Measurements from ENCODE around the gene SLC1A3. TPM values are rescaled to one million over a fixed set of nuclear protein-coding genes. Genes with fewer than 3 reads are reported as not detected.

Gene SLC1A3
- total and polyA plus RNA-seq, 2 donors (not counting 1 experiment from before 2014, with no cell fraction given): 0.37 TPM; not detected in 1

- H3K4me3 Mint-ChIP-seq: no peak overlapping the region
- Histone ChIP-seq H3K9me3 (ENCODE audit: control extremely low read depth in 1 of 3, control insufficient read depth in 2 of 3, insufficient read depth in 1 of 3, low read length in 2 of 3) (no peaks in the 10 kb centered on the region), H3K4me2 (replicated peaks; ENCODE audit: low read depth, low read length, poor library complexity, severe bottlenecking) (no peak overlapping the region), H3K27ac (ENCODE audit: low read length in 2 of 2) (no peak overlapping the region), H3K79me2 (ENCODE audit: control insufficient read depth, insufficient read depth, low read length) (no peaks in the 10 kb centered on the region), H2AFZ (ENCODE audit: insufficient read depth, low read depth, low read length, poor library complexity, severe bottlenecking) (no peak overlapping the region), H3K9ac (ENCODE audit: low read length) (no peak overlapping the region), H3K4me3 (ENCODE audit: control extremely low read depth in 1 of 5, extremely low read depth in 1 of 5, insufficient read depth in 1 of 5, low read depth in 2 of 5, low read length in 4 of 5) (no peak overlapping the region), H3K27me3 (replicated peaks in 1 of 4; ENCODE audit: control extremely low read depth in 1 of 4, control insufficient read depth in 3 of 4, insufficient read depth in 4 of 4, low read length in 3 of 4) (no peaks in the 10 kb centered on the region), H3K4me1 (ENCODE audit: control insufficient read depth in 2 of 2, insufficient read depth in 2 of 2, low read length in 2 of 2) (peaks cover 7 to 15% of the 10 kb centered on the region in 2 donors), H3K36me3 (replicated peaks in 1 of 2; ENCODE audit: control extremely low read depth in 1 of 2, control insufficient read depth in 1 of 2, extremely low read depth in 1 of 2, insufficient read depth in 2 of 2, low read length in 1 of 2) (no peaks in the 10 kb centered on the region), H4K20me1 (ENCODE audit: control insufficient read depth, insufficient read depth, low read length, poor library complexity, severe bottlenecking) (no peaks in the 10 kb centered on the region)
- H3K27me3 Mint-ChIP-seq: no peaks in the 10 kb centered on the region
- TF ChIP-seq CTCF (IDR thresholded peaks at IDR 0.05) (no peak), EZH2 (IDR thresholded peaks at IDR 0.05; ENCODE audit: borderline replicate concordance, insufficient read depth, low read depth, low read length, poor library complexity, severe bottlenecking) (no peak)
- ChIA-PET POLR2A (no interaction called here), CTCF (interaction anchor here (0.8 to 1.0 kb wide), 2 partner anchors 15 to 261 kb away, joined by 3 to 4 read pairs; no protein-coding TSS in a partner anchor)
- DNase-seq (peak; percentile 29), ATAC-seq (ENCODE audit: low read depth) (no peak)
- H3K27ac Mint-ChIP-seq: peak overlapping the region; percentile 47
- peaks cover 25% of the 10 kb centered on the region for H3K4me1 Mint-ChIP-seq
- H3K9me3 Mint-ChIP-seq (ENCODE audit: insufficient read depth): no peaks in the 10 kb centered on the region
- WGBS (ENCODE audit: insufficient coverage): 95% methylated on average over 6 of the region's 13 CpGs
- intact Hi-C loops (cut with micrococcal nuclease): no loop called here
These were observed 79.4 kb downstream of the SLC1A3 start for GRCh38 chr5:36685631-36686288.

- no peak for ATAC-seq (ENCODE audit: low read depth)
- Histone ChIP-seq H3K27me3 (replicated peaks in 1 of 4; ENCODE audit: control extremely low read depth in 1 of 4, control insufficient read depth in 3 of 4, insufficient read depth in 4 of 4, low read length in 3 of 4) (no peaks in the 10 kb centered on the region), H3K27ac (ENCODE audit: low read length in 2 of 2) (no peak overlapping the region), H3K4me1 (ENCODE audit: control insufficient read depth in 2 of 2, insufficient read depth in 2 of 2, low read length in 2 of 2) (peaks cover 10 to 16% of the 10 kb centered on the region in 2 donors), H3K79me2 (ENCODE audit: control insufficient read depth, insufficient read depth, low read length) (no peaks in the 10 kb centered on the region), H3K4me2 (replicated peaks; ENCODE audit: low read depth, low read length, poor library complexity, severe bottlenecking) (no peak overlapping the region), H3K9me3 (ENCODE audit: control extremely low read depth in 1 of 3, control insufficient read depth in 2 of 3, insufficient read depth in 1 of 3, low read length in 2 of 3) (no peaks in the 10 kb centered on the region), H3K36me3 (replicated peaks in 1 of 2; ENCODE audit: control extremely low read depth in 1 of 2, control insufficient read depth in 1 of 2, extremely low read depth in 1 of 2, insufficient read depth in 2 of 2, low read length in 1 of 2) (no peaks in the 10 kb centered on the region), H3K4me3 (ENCODE audit: control extremely low read depth in 1 of 5, extremely low read depth in 1 of 5, insufficient read depth in 1 of 5, low read depth in 2 of 5, low read length in 4 of 5) (no peak overlapping the region), H4K20me1 (ENCODE audit: control insufficient read depth, insufficient read depth, low read length, poor library complexity, severe bottlenecking) (no peaks in the 10 kb centered on the region), H2AFZ (ENCODE audit: insufficient read depth, low read depth, low read length, poor library complexity, severe bottlenecking) (no peak overlapping the region), H3K9ac (ENCODE audit: low read length) (no peak overlapping the region)
- no CpG with 5 or more reads among the region's 3 CpGs for WGBS (ENCODE audit: insufficient coverage)
- Mint-ChIP-seq H3K4me1 (peaks cover 29% of the 10 kb centered on the region), H3K27me3 (no peaks in the 10 kb centered on the region), H3K4me3 (no peak overlapping the region), H3K9me3 (ENCODE audit: insufficient read depth) (no peaks in the 10 kb centered on the region), H3K27ac (no peak overlapping the region)
- DNase-seq: no peak
- POLR2A ChIA-PET: no interaction called here
- intact Hi-C loops (cut with micrococcal nuclease): no loop called here
- CTCF ChIA-PET: interaction anchor here (0.7 to 7.0 kb wide), 5 partner anchors 9 to 406 kb away, joined by 3 to 59 read pairs (median 5); no protein-coding TSS in a partner anchor
- TF ChIP-seq CTCF (IDR thresholded peaks at IDR 0.05): no peak
- no peak for TF ChIP-seq EZH2 (IDR thresholded peaks at IDR 0.05; ENCODE audit: borderline replicate concordance, insufficient read depth, low read depth, low read length, poor library complexity, severe bottlenecking)
These were observed 80.5 kb downstream of the SLC1A3 start for GRCh38 chr5:36686881-36687280.

All from B cell (primary cell).